Glomerular visceral epithelial cell (primary cell): ENCODE measurements around the gene XYLT1.

Source experiments
- DNase-seq: peaks from one replicate; pipeline ENCODE4 v3.0.0-alpha.2; 2016; ENCODE audit errors: extremely low spot score

The XYLT1 gene

DNA sequence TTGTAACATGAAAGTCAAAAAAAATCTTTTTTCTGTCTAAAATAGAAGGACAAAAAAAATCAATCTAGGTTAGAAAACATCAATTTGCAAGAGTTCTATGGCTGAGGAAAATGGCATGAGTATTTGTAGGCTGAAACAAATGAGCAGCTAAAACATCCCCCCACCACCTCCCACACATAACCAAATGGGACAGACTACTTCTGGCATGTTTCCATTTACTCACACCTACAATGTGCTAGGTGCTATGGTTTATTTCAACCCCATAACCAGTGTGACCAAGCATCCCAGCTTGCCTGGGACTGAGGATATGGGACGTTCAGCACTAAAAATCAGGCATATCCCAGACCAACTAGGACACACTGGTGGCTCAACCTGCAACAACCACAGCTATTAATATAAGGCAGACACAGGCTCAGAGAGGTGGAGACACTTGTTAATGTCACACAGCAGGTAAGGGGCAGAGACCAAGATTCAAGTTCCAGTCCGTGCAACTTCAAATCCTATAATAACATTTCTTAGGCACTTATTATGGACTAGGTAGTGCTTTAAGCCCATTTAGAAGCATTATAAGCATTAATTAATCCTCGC lies 96.0 kb downstream of the XYLT1 start:
- DNase-seq: no peak

DNA sequence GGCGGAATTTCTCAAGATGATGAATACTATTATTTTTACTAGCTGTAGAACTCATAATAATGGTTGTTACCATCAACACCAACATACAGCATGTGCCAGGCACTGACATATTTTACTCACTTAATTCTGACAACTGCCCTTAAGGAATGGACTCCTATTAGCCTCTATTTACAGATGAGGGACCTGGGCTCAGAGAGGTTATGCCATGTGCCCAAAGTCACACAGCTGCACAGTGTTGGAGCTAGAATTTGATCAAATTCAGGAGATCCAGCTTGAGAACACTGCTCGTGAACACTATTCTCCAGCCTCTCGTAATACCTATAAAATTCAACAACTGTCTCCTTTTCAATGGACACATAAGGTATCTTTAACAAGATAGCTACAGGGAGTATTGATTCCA lies 97.2 kb downstream of the XYLT1 start:
- DNase-seq: no peak

DNA sequence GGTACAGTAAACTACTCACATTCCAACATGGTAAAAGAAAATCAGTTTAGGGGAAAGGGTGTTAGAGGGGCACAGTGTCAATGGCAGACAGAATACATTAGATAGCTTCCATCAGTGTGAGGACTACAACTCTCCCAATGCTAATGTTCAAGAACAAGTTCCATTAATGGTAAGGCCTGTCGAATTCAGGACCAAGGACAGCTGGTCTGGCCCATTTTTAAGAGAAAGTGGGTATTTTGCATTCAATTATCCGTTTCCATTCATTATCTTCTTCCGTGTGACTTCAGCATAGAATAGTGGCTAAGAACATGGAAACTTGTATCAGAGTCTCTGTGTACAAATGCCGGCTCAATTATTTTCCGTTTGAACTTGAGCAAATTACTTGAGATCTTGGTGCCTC lies 98.4 kb downstream of the XYLT1 start:
- DNase-seq: no peak

DNA sequence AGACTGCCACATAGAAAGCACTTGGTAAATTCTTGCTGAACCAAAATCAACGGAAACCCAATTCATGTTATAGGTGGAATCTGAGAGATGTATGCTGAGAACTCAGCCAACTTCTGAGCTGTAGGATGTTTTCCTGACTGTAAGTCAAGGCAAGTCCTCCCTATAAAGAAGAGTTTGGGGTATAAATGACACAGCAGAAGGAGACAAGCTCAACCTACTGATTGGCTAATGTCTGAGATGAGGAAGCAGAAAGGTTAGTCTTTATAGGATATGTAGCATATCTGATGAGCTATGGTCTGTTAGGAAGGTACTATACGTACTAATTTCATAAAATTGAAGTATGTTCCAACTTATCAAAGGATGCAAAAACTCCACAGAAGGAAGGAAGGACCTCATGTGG lies 99.5 kb downstream of the XYLT1 start:
- no peak for DNase-seq

DNA sequence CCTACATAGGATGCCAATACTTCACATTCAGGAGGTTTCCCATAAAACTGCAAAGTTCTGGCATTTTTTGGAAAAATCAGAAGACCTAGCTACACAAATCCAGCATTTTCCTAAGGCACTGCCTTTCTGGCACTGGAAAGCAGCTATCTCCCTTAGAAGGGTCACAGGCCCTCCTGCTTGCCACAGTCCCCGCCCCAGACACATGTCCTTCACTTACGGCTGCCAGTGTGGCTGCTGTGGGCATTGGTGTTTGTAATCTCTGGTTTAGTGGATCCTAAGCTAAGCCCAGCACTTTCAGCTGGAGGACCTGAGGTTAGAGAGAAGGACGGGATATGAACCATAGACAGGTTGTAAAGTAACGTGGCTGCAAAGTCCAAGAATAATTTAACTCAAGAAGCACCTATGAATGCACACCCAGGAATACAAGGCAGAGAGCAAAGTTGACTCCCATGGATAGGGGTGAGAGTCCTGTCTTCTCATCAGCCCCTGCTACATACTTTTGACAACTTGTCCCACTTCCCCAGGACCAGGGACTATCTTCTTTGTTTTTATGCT lies 100.0 kb downstream of the XYLT1 start:
- no peak for DNase-seq

DNA sequence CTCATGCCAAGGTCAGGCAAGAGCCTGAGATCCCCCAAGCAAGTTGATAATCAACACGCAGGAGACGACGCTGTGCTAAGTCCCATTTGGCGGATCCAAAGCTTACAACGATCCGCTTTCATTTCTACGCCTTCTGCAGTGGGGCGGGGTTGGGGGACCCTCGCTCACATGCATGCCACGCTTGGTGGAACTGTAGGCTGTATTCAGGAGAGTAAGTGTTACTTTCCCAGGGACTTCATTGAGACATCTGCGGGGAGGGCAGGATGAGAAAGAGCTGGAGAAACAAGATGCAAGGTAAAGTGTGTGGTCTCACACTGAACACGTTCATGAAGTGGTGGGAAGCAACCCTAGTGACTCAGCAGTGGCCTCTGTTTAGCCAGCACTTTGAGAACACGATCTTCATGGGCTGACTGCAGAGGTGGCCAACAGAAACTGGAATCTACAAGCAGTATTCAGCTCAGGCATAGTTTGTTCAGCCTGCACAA lies 100.5 kb downstream of the XYLT1 start:
- DNase-seq: no peak

DNA sequence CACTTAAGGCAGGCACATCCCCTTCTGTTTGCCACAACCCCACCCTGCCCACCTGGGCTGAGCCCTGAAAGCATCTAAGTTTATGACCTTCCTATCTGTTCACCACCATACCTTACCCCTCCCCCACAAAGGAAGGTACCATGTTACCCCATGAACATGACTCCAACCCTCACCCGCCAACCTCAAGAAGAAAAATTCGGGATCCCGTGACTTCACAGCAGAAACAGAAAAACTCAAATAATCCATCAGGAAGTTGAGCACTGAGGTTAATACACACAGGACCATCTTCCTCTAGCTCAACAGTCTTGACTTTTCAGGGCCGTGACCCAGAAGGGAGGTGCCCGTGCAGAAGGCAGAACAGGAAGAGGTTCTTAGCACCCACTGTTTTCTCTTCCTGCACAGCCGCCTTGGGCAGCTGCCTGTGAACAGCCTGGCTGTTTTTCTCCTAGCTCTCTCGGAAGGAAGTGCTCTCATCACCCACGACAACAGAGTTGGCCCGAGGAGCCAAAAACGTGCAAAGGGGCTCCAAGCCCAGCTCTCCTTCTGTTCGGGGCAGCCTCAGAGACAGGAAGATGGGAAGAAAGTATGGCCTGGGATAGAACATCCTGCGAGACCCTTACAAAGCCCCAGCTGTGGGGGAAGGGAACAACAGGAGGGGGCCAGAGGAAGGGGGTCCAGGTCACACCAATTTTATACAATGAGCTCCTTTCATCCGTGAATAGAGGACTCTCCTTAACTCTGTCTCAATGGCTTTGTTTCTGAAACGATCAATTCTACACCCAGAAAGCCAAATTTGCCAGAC lies 101.1 kb downstream of the XYLT1 start:
- no peak for DNase-seq

DNA sequence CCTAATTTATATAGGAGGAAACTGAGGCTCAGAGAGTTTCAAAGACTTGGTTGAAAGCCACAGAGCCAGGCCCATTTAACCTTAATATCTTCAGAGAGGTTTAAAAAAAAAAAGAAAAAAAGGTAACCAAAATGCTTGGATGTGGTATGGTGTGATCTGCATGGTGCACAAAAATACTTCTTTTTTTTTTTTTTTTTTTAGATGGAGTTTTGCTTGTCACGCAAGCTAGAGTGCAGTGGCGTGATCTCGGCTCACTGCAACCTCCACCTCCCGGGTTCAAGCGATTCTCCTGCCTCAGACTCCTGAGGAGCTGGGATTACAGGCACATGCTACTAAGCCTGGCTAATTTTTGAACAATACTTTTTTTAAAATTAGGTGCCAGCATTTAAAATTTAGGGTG lies 101.8 kb downstream of the XYLT1 start:
- DNase-seq: no peak

DNA sequence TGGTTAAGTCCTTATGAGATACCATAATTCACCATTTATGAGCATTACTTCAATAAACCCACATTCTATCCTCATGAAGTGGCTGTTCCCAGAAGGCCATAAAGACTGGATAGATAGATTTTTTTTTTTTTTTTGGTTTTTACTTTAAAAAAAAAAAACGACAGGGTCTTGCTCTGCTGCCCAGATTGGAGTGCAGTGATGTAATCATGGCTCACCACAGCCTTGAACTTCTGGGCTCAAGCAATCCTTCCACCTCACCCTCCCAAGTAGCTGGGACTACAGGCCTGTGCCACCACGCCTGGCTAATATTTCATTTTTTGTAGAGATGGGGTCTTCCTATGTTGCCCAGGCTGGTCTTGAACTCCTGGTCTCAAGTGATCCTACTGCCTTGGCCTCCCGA lies 102.3 kb downstream of the XYLT1 start:
- DNase-seq: no peak

DNA sequence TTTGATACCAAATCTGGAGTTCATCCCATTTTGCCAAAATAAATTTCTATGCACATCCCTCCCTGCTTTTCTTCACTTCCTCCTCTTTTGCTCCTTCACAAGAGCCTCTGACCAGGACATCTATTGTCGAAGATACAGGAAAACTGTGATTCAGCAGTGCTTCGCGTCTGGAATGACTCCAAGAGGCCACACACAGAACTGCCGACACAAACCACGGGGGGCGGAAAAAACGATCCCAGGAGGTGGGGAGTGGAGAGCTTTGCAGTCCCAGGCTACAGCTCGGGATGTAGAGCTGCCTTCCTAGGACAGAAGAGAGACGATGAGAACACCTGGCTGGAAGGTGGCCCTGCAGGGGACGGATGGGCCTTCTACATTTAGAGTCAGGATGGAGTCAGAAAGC lies 102.8 kb downstream of the XYLT1 start:
- no peak for DNase-seq

DNA sequence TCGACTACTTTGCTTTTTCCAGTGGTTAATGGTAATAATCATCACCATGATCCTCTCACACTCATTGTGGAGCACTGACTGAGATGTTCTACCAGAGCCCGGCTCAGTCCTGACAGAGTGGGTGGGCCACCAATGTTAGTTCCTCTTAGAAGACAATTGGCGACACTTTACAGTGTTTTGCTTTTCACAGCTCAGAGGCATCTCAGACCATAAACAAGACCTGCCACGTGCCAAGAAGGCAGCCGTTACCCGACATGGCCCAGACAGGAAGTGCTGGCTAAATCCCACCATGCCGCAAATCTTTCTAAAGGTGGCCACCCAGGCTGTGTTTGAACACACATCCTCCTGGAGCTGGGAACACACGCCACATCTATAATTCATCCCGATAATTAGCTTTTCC lies 103.7 kb downstream of the XYLT1 start:
- DNase-seq: no peak

DNA sequence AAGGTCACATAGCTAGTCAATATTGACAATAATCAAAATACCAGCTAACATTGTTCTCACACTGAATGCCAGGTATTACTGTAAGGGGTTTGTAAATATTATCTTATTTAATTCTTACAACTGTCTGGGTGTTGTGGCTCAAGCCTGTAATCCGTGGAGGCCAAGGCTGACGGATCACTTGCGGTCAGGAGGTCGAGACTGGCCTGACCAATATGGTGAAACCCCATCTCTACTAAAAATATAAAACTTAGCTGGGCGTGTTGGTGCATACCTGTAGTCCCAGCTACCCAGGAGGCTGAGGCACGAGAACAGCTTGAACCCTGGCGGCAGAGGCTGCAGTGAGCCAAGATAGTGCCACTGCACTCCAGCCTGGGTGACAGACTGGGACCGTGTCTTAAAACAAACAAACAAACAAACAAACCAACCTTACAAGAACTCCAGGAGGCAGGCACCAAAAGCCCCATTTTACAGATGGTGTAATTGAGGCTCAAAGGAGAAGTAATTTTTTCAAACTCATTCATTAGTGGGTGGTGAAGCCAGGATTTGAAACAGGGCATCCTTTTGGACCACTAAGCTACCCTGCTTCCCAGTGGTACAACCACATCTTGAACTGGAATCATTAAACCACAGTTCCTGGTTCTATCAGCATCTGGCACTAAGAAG lies 104.3 kb downstream of the XYLT1 start:
- no peak for DNase-seq

DNA sequence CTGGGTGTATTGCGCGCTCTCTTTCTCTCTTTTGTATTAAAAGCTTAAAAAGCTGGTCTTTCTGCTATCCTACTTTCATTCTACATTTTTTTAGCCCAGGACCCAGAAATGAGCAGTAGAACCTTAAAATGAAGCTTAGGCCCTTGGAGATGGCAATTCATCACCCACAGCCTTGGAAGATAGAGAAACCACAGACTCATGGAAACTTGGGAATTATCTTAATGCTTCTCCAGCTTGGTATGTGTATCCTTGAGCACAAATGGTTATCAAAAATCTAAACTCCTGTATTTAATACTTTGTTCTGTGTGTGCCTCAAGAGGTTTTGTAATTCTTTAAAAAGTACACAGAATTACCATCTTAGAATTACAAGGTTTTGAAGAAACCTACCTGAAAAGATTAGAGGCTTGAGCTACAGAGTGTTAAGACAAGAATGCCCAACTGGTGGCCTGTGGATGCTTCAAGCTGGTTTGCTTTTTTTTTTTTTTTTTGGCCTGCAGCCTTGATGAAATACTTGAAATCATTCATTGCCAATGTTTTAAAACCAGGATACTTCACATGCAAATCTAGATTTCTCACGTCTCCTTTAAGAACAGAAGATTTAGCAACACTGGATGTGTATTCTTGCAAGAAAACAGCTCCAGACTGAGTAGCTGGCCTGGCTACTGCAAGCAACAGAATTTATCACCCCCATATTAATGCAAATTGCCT lies 105.0 kb downstream of the XYLT1 start:
- DNase-seq: no peak

DNA sequence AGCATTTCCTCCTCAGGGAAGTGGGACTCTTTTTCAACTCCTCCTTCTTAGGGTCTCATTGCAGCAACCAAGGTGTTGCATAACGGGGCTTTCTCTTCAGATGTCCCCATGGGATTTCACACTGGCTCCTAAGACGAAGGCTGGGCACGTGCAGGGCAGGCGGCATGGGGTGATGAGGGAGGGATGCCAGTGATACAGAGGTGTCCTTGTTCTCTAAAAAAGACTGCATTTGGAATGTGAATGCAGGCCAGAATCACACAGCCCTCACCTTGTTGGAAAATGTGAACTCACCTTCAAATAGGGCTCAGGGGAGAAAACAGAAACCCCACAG lies 105.6 kb downstream of the XYLT1 start:
- DNase-seq: no peak

DNA sequence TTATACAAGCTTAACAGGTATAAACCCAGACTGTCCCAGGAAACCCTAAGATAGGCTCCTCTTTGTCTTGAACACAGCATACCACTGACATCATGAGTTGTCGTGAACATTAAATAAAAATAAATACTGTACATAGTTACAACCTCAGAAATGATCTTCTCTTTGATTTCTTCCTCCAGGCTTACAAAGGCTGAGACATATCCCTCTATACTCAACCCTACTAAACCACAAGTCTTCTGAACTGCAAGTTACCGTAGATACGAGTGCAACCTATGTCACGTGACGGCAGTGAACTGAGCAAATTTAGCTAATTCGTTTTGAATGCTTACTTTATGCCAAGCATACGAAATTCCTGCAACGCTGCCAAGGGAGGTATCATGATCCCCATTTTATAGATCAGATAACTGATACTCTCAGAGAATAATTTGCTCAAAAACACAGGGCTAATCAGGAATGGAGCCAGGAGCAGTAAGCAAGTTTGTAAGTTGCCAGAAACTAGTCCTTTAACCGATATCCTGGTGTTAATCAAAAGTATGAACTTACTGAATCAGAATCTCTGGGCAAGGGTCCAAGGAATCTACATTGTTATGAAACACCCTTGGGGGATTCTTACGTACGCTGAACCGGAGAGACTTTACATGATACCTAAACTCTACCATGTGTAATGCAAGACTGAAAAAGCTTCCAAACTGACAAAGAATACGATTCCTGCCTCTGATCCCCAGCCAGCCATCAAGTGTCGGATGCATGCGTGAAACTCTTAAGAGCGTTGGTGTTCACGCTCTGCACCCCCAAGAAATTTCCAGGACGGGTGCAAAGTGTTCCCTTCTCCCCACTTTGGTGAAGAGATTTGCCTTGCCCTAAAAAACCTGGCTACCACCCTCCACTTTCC lies 106.2 kb downstream of the XYLT1 start:
- no peak for DNase-seq

DNA sequence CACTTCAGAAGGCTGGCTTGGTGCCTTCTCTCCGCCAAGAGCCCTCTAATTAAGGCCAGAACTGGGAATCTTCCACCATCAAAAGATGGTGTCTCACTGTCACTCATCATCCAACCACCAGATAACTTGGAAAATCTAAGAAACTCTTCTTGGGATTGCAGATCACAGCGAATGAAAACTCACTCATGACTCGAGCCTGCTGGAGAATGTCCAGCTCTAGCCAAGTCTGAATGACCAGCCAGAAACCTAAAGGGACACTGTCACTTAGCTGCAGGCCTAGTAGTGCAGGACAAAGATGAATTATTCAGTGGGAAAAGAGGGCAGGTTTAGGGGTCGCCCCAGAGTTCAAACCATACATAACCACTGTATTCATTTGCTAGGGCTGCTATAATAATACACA lies 107.8 kb downstream of the XYLT1 start:
- no peak for DNase-seq

DNA sequence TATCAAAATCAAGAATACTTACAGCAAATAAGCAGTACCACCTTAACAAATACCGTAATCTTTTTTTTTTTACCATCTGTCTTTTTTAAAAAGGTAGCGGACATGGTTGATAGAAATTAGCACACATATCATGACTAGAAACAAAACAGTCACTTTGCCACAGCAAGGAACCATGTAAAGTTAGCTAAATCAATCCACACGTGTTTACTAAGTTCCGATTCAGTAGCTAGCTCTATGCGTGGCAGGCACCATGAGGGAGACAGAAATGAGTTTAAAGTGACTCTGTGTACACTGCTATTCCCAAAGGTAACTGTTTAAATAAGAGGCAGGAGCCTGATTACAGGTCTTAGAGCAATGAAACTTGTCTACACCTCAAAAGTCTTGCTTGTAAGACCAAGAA lies 108.6 kb downstream of the XYLT1 start:
- no peak for DNase-seq

DNA sequence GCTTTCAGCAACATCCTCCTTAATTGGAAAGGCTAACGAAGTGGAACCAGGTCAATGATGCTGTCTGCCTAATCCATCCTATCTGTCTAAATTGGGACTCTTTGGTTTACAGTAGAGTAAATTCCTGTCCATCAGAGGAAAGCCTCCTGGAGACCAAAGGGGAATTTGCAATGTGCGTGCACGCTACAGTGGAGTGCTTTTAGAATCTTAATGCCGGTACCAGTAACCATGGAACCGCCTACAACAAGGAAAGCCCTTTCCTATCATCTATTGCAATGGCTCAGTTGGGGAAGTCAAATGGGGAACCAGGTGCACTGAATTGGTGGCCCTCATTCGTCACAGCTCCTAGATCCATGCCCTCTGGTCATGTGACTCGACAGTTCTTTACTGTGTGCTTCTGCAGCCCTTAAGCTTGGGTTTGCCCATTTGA lies 110.1 kb downstream of the XYLT1 start:
- DNase-seq: no peak

DNA sequence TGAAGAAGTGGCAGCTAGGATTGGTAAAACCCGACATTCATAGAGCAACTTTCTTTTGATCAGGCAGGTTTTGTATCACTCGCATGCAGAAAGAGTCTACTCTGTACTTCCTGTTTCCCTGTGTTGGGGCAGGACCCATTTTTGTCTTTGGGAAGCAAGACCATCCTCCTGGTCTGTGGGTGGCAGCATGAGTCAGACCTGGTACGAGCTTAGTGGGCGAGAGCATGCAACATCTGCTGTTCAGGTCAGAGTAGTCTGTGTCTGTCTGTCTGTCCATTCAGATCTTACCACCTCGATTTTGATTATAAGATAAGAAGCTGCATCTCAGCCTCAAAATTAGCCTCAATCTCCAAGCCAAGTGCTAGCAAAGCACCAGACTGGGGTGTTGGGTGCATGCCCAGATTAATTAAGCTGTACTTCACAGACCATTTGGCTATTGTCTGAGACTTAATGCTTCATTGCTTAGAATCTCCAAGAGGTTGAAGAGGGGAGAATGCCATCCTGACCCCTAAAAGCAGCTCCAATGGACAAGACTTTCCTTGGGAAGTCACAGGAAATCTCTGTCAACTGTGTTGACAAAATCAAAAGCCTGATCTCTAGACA lies 110.9 kb downstream of the XYLT1 start:
- DNase-seq: no peak

DNA sequence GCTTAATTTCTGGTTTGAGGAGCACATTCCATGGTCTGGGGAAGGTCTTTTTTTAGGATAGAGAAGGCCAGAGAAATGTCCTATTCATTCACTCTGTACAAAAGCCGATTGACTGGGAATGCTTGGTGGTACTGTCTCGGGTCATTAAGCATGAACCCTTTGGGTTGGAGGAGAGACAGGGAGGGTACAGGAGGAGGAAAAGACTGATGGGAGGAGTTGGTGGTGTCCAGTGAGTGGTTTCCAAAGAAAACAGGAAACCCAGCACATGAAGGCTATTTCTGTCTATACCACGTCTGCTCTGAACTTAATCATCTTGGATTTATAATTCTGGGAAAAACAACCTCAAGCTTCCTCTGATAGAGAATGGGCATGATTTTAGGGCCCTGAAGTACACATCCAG lies 111.9 kb downstream of the XYLT1 start:
- no peak for DNase-seq

DNA sequence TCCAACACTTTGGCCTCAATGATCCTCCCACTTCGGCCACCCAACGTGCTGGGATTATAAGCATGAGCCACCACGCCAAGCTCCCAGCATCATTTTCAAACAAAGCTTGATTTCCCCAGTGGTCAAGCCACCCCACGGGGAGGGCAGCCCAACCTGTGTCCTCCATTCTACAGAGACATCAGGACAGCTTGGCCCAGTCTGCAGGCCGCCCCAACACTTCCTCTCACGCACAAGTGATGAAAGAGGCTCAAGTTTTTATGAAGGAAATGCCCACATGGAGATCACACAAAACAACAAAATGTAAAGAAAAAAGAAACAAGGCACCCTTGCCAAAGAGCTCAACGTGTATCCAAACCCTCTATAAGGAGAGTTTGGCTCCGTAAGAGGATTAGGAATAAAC lies 112.4 kb downstream of the XYLT1 start:
- no peak for DNase-seq
